HL-60 (cell line): Measurements from ENCODE around the gene PLAA.

ENCODE experiments used
- DNase-seq, 2 experiments: peaks; one replicate each; pipeline ENCODE4 v3.0.0-alpha.2; 2010 to 2020; ENCODE audit warnings: low read depth in 1 of 2, low spot score in 1 of 2
- H3K27ac ChIP-seq: fragments of 250-450 bp; sonication (Bioruptor Pico); replicated peaks from 2 replicates; pipeline ENCODE4 v1.5.1; 2020; ENCODE audit warnings: mild to moderate bottlenecking, moderate library complexity
- H3K27me3 ChIP-seq: fragments of 250-450 bp; sonication (Bioruptor Pico); 2 replicates; pipeline ENCODE4 v1.5.1; 2021; ENCODE audit warnings: mild to moderate bottlenecking, moderate library complexity; ENCODE audit not compliant: insufficient read depth, poor library complexity, severe bottlenecking
- H3K4me3 ChIP-seq: replicated peaks from 2 replicates; pipeline ENCODE4 v1.5.1; 2011; ENCODE audit warnings: mild to moderate bottlenecking, control low read depth, low read length; ENCODE audit not compliant: insufficient read depth
- GABPA ChIP-seq: IDR thresholded peaks from 2 replicates; pipeline ENCODE4 v1.6.1; 2012; ENCODE audit warnings: low read depth
- POLR2AphosphoS5 ChIP-seq: IDR thresholded peaks from 2 replicates; pipeline ENCODE4 v1.6.1; 2012; ENCODE audit warnings: low read depth
- SPI1 ChIP-seq: IDR thresholded peaks from 2 replicates; pipeline ENCODE4 v1.6.1; 2012; ENCODE audit warnings: low read depth, mild to moderate bottlenecking, borderline replicate concordance
- TF ChIP-seq, protein P1 (sequence below): IDR thresholded peaks from 2 replicates; pipeline ENCODE4 v1.6.1; 2012; ENCODE audit warnings: low read depth; ENCODE audit not compliant: insufficient replicate concordance
- TF ChIP-seq, protein P2 (sequence below): IDR thresholded peaks from one replicate; pipeline ENCODE4 v1.5.1; 2011; ENCODE audit warnings: low read length, control low read depth, inconsistent platforms; ENCODE audit not compliant: insufficient read depth

Gene PLAA

DNA sequence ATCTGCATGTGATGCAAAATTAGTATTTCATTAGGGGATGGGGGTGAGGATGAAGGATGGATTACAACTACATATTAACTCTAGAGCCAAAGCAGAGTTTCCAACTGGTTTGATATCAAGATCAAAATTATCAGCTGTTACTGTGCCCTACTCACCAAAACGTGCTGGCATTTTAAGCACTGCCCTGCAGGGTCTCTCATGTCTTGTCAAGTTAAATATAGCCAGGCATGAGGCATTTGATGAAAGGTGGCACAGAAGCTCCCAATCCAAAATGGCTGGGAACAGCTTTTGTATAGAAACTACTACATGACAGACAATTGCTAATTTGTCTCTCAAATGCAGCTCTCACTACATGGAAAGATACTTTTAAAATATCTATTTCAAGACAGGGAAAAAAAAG is 27.3 kb downstream of the PLAA start:
- TF ChIP-seq SPI1 (no peak), POLR2AphosphoS5 (no peak), GABPA (no peak)
- TF ChIP-seq, protein P1, sequence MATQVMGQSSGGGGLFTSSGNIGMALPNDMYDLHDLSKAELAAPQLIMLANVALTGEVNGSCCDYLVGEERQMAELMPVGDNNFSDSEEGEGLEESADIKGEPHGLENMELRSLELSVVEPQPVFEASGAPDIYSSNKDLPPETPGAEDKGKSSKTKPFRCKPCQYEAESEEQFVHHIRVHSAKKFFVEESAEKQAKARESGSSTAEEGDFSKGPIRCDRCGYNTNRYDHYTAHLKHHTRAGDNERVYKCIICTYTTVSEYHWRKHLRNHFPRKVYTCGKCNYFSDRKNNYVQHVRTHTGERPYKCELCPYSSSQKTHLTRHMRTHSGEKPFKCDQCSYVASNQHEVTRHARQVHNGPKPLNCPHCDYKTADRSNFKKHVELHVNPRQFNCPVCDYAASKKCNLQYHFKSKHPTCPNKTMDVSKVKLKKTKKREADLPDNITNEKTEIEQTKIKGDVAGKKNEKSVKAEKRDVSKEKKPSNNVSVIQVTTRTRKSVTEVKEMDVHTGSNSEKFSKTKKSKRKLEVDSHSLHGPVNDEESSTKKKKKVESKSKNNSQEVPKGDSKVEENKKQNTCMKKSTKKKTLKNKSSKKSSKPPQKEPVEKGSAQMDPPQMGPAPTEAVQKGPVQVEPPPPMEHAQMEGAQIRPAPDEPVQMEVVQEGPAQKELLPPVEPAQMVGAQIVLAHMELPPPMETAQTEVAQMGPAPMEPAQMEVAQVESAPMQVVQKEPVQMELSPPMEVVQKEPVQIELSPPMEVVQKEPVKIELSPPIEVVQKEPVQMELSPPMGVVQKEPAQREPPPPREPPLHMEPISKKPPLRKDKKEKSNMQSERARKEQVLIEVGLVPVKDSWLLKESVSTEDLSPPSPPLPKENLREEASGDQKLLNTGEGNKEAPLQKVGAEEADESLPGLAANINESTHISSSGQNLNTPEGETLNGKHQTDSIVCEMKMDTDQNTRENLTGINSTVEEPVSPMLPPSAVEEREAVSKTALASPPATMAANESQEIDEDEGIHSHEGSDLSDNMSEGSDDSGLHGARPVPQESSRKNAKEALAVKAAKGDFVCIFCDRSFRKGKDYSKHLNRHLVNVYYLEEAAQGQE: no peak
- TF ChIP-seq, protein P2, sequence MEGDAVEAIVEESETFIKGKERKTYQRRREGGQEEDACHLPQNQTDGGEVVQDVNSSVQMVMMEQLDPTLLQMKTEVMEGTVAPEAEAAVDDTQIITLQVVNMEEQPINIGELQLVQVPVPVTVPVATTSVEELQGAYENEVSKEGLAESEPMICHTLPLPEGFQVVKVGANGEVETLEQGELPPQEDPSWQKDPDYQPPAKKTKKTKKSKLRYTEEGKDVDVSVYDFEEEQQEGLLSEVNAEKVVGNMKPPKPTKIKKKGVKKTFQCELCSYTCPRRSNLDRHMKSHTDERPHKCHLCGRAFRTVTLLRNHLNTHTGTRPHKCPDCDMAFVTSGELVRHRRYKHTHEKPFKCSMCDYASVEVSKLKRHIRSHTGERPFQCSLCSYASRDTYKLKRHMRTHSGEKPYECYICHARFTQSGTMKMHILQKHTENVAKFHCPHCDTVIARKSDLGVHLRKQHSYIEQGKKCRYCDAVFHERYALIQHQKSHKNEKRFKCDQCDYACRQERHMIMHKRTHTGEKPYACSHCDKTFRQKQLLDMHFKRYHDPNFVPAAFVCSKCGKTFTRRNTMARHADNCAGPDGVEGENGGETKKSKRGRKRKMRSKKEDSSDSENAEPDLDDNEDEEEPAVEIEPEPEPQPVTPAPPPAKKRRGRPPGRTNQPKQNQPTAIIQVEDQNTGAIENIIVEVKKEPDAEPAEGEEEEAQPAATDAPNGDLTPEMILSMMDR: no peak
- Histone ChIP-seq H3K4me3 (no peak overlapping the region), H3K27ac (no peak overlapping the region), H3K27me3 (no peaks in the 10 kb centered on the region)
- DNase-seq: no peak

DNA sequence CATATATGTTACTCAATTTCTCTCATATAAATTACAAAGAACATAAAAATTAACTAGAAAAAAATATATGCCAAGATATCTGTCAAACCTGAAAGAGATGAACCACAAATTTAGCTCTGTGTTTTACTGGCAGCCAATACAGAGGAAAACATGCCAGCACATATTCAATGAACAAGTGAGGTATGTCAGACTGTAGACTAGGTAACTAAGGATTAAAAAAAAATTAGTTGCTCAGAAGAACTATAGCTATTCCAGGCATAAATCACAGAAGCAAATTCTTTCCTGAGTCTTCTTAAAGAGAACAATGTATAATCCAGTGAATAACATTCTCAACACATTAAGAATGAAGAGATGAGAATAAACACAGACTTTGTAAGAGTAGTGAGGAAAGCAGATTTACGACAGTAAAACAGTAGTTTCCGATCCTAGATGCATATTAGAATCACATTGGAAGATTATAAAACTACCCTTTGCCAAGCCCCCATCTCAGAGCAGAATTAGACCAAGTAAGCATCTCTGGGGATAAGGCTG is 33.8 kb downstream of the PLAA start:
- Histone ChIP-seq H3K27me3 (no peaks in the 10 kb centered on the region), H3K27ac (no peak overlapping the region), H3K4me3 (no peak overlapping the region)
- no peak for DNase-seq
- TF ChIP-seq POLR2AphosphoS5 (no peak), GABPA (no peak), SPI1 (no peak)
- TF ChIP-seq, protein P1: no peak
- TF ChIP-seq, protein P2: no peak

DNA sequence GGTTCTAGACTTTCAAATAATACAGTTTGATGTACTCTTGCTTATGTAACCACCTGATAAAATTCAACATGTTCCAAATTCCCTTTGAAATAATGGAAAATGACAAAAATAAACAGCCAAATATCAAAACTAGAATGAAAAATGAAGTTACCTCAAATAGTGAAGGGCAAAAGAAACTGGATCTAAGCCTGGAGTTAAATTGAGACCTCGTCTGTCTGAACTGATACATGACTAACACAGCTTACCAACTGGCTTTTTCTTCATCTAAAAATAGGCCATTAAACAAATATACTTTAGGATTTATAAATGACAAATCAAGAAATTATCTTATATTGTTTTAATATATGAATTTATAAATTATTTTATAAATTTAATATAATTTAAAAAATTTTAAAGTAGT is 42.4 kb downstream of the PLAA start:
- Histone ChIP-seq H3K27ac (no peak overlapping the region), H3K4me3 (no peak overlapping the region), H3K27me3 (no peaks in the 10 kb centered on the region)
- no peak for DNase-seq
- no peak for TF ChIP-seq GABPA
- TF ChIP-seq, protein P1: no peak
- TF ChIP-seq, protein P2: no peak
- TF ChIP-seq SPI1: no peak
- no peak for TF ChIP-seq POLR2AphosphoS5
